ENCODE data around the gene GALNTL6. TPM values are rescaled to one million over a fixed set of nuclear protein-coding genes. Genes with fewer than 3 reads are reported as not detected.

GALNTL6 gene
- total RNA-seq, 1 donor = 0.10 TPM

- H3K4me1 ChIP-seq (ENCODE audit: insufficient read depth, low read length) = no peaks in the 10 kb centered on the region
- H3K9me3 ChIP-seq (ENCODE audit: low read depth, low read length) = no peaks in the 10 kb centered on the region
- H3K4me3 ChIP-seq (ENCODE audit: low read length) = no peak overlapping the region
- H3K27me3 ChIP-seq (ENCODE audit: insufficient read depth, low read length) = no peaks in the 10 kb centered on the region
Measured at GRCh38 chr4:172149329-172149728, 336.1 kb downstream of the GALNTL6 start.

- H3K4me1 ChIP-seq (ENCODE audit: insufficient read depth, low read length) = no peaks in the 10 kb centered on the region
- no peaks in the 10 kb centered on the region for H3K27me3 ChIP-seq (ENCODE audit: insufficient read depth, low read length)
- no peak overlapping the region for H3K4me3 ChIP-seq (ENCODE audit: low read length)
- no peaks in the 10 kb centered on the region for H3K9me3 ChIP-seq (ENCODE audit: low read depth, low read length)
Measured at GRCh38 chr4:172152284-172152683, 339.1 kb downstream of the GALNTL6 start.

- Histone ChIP-seq H3K4me3 (ENCODE audit: low read length) (no peak overlapping the region), H3K4me1 (ENCODE audit: insufficient read depth, low read length) (no peaks in the 10 kb centered on the region), H3K27me3 (ENCODE audit: insufficient read depth, low read length) (no peaks in the 10 kb centered on the region), H3K9me3 (ENCODE audit: low read depth, low read length) (no peaks in the 10 kb centered on the region)
Measured at GRCh38 chr4:172153719-172154118, 340.5 kb downstream of the GALNTL6 start.

- no peaks in the 10 kb centered on the region for H3K4me1 ChIP-seq (ENCODE audit: insufficient read depth, low read length)
- H3K9me3 ChIP-seq (ENCODE audit: low read depth, low read length) = no peaks in the 10 kb centered on the region
- no peaks in the 10 kb centered on the region for H3K27me3 ChIP-seq (ENCODE audit: insufficient read depth, low read length)
- no peak overlapping the region for H3K4me3 ChIP-seq (ENCODE audit: low read length)
Measured at GRCh38 chr4:172155838-172156345, 342.7 kb downstream of the GALNTL6 start.

GRCh38 chr4:172157946-172158345 is 344.7 kb downstream of the GALNTL6 start:
- no peak overlapping the region for H3K4me3 ChIP-seq (ENCODE audit: low read length)
- H3K4me1 ChIP-seq (ENCODE audit: insufficient read depth, low read length) = no peaks in the 10 kb centered on the region
- no peaks in the 10 kb centered on the region for H3K9me3 ChIP-seq (ENCODE audit: low read depth, low read length)
- H3K27me3 ChIP-seq (ENCODE audit: insufficient read depth, low read length) = no peaks in the 10 kb centered on the region

GRCh38 chr4:172163215-172163614 is 350.0 kb downstream of the GALNTL6 start:
- H3K27me3 ChIP-seq (ENCODE audit: insufficient read depth, low read length) = no peaks in the 10 kb centered on the region
- no peaks in the 10 kb centered on the region for H3K4me1 ChIP-seq (ENCODE audit: insufficient read depth, low read length)
- no peaks in the 10 kb centered on the region for H3K9me3 ChIP-seq (ENCODE audit: low read depth, low read length)
- H3K4me3 ChIP-seq (ENCODE audit: low read length) = no peak overlapping the region

- no peak overlapping the region for H3K4me3 ChIP-seq (ENCODE audit: low read length)
- H3K9me3 ChIP-seq (ENCODE audit: low read depth, low read length) = no peaks in the 10 kb centered on the region
- no peaks in the 10 kb centered on the region for H3K27me3 ChIP-seq (ENCODE audit: insufficient read depth, low read length)
- no peaks in the 10 kb centered on the region for H3K4me1 ChIP-seq (ENCODE audit: insufficient read depth, low read length)
Measured at GRCh38 chr4:172168888-172169287, 355.7 kb downstream of the GALNTL6 start.

GRCh38 chr4:172169871-172170270 is 356.7 kb downstream of the GALNTL6 start:
- Histone ChIP-seq H3K27me3 (ENCODE audit: insufficient read depth, low read length) (no peaks in the 10 kb centered on the region), H3K4me3 (ENCODE audit: low read length) (no peak overlapping the region), H3K9me3 (ENCODE audit: low read depth, low read length) (no peaks in the 10 kb centered on the region), H3K4me1 (ENCODE audit: insufficient read depth, low read length) (no peaks in the 10 kb centered on the region)

GRCh38 chr4:172173206-172173605 is 360.0 kb downstream of the GALNTL6 start:
- no peaks in the 10 kb centered on the region for H3K27me3 ChIP-seq (ENCODE audit: insufficient read depth, low read length)
- no peaks in the 10 kb centered on the region for H3K4me1 ChIP-seq (ENCODE audit: insufficient read depth, low read length)
- H3K9me3 ChIP-seq (ENCODE audit: low read depth, low read length) = no peaks in the 10 kb centered on the region
- H3K4me3 ChIP-seq (ENCODE audit: low read length) = no peak overlapping the region

GRCh38 chr4:172177382-172177781 is 364.2 kb downstream of the GALNTL6 start:
- Histone ChIP-seq H3K27me3 (ENCODE audit: insufficient read depth, low read length) (no peaks in the 10 kb centered on the region), H3K4me3 (ENCODE audit: low read length) (no peak overlapping the region), H3K9me3 (ENCODE audit: low read depth, low read length) (no peaks in the 10 kb centered on the region), H3K4me1 (ENCODE audit: insufficient read depth, low read length) (no peaks in the 10 kb centered on the region)

- no peaks in the 10 kb centered on the region for H3K4me1 ChIP-seq (ENCODE audit: insufficient read depth, low read length)
- H3K4me3 ChIP-seq (ENCODE audit: low read length) = no peak overlapping the region
- H3K9me3 ChIP-seq (ENCODE audit: low read depth, low read length) = no peaks in the 10 kb centered on the region
- H3K27me3 ChIP-seq (ENCODE audit: insufficient read depth, low read length) = no peaks in the 10 kb centered on the region
Measured at GRCh38 chr4:172188248-172188988, 375.2 kb downstream of the GALNTL6 start.

GRCh38 chr4:172202480-172203076 is 389.4 kb downstream of the GALNTL6 start:
- H3K9me3 ChIP-seq (ENCODE audit: low read depth, low read length) = no peaks in the 10 kb centered on the region
- no peaks in the 10 kb centered on the region for H3K4me1 ChIP-seq (ENCODE audit: insufficient read depth, low read length)
- no peak overlapping the region for H3K4me3 ChIP-seq (ENCODE audit: low read length)
- H3K27me3 ChIP-seq (ENCODE audit: insufficient read depth, low read length) = no peaks in the 10 kb centered on the region

GRCh38 chr4:172207258-172207657 is 394.1 kb downstream of the GALNTL6 start:
- no peak overlapping the region for H3K4me3 ChIP-seq (ENCODE audit: low read length)
- H3K27me3 ChIP-seq (ENCODE audit: insufficient read depth, low read length) = no peaks in the 10 kb centered on the region
- no peaks in the 10 kb centered on the region for H3K4me1 ChIP-seq (ENCODE audit: insufficient read depth, low read length)
- H3K9me3 ChIP-seq (ENCODE audit: low read depth, low read length) = no peaks in the 10 kb centered on the region

GRCh38 chr4:172207886-172208285 is 394.7 kb downstream of the GALNTL6 start:
- Histone ChIP-seq H3K27me3 (ENCODE audit: insufficient read depth, low read length) (no peaks in the 10 kb centered on the region), H3K4me1 (ENCODE audit: insufficient read depth, low read length) (no peaks in the 10 kb centered on the region), H3K4me3 (ENCODE audit: low read length) (no peak overlapping the region), H3K9me3 (ENCODE audit: low read depth, low read length) (no peaks in the 10 kb centered on the region)

GRCh38 chr4:172220679-172221078 is 407.5 kb downstream of the GALNTL6 start:
- no peak overlapping the region for H3K4me3 ChIP-seq (ENCODE audit: low read length)
- H3K9me3 ChIP-seq (ENCODE audit: low read depth, low read length) = no peaks in the 10 kb centered on the region
- no peaks in the 10 kb centered on the region for H3K27me3 ChIP-seq (ENCODE audit: insufficient read depth, low read length)
- H3K4me1 ChIP-seq (ENCODE audit: insufficient read depth, low read length) = no peaks in the 10 kb centered on the region

GRCh38 chr4:172225457-172225856 is 412.3 kb downstream of the GALNTL6 start:
- Histone ChIP-seq H3K9me3 (ENCODE audit: low read depth, low read length) (no peaks in the 10 kb centered on the region), H3K4me1 (ENCODE audit: insufficient read depth, low read length) (no peaks in the 10 kb centered on the region), H3K4me3 (ENCODE audit: low read length) (no peak overlapping the region), H3K27me3 (ENCODE audit: insufficient read depth, low read length) (no peaks in the 10 kb centered on the region)

Data from mononuclear cell (primary cell).